Fibroblast of the aortic adventitia (primary cell): ENCODE results near the gene GPC5. TPM values are rescaled to one million over a fixed set of nuclear protein-coding genes. Genes with fewer than 3 reads are reported as not detected.

Experiments used
- DNase-seq: peaks from one replicate; pipeline ENCODE4 v3.0.0-alpha.2; 2010; ENCODE audit warnings: low read depth
- H3K4me3 ChIP-seq: 2 replicates; pipeline ENCODE4 v1.5.1; 2011; ENCODE audit warnings: low read depth, mild to moderate bottlenecking, control low read depth, low read length, moderate library complexity
- total RNA-seq: library from RNA; depleted of rRNA; stranded (reverse); fragments of >200 nt; gene quantifications from 2 replicates; pipeline ENCODE4 v1.2.3, GENCODE V29; 2012; ENCODE audit warnings: low replicate concordance
- TF ChIP-seq, protein P1 (sequence below): IDR thresholded peaks from 2 replicates; pipeline ENCODE4 v1.5.1; 2011; ENCODE audit warnings: mild to moderate bottlenecking, low read length, control low read depth, inconsistent platforms; ENCODE audit not compliant: insufficient read depth

GPC5 gene
- total RNA-seq, 1 donor = 0.18 TPM

DNA sequence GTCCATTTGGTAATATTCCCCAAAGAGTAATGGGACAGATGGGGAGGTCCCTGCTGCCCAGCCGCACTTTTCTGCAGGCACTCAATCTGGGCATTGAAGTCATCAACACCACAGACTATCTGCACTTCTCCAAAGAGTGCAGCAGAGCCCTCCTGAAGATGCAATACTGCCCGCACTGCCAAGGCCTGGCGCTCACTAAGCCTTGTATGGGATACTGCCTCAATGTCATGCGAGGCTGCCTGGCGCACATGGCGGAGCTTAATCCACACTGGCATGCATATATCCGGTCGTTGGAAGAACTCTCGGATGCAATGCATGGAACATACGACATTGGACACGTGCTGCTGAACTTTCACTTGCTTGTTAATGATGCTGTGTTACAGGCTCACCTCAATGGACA, 295.0 kb downstream of the GPC5 start:
- DNase-seq = no peak
- TF ChIP-seq, protein P1, sequence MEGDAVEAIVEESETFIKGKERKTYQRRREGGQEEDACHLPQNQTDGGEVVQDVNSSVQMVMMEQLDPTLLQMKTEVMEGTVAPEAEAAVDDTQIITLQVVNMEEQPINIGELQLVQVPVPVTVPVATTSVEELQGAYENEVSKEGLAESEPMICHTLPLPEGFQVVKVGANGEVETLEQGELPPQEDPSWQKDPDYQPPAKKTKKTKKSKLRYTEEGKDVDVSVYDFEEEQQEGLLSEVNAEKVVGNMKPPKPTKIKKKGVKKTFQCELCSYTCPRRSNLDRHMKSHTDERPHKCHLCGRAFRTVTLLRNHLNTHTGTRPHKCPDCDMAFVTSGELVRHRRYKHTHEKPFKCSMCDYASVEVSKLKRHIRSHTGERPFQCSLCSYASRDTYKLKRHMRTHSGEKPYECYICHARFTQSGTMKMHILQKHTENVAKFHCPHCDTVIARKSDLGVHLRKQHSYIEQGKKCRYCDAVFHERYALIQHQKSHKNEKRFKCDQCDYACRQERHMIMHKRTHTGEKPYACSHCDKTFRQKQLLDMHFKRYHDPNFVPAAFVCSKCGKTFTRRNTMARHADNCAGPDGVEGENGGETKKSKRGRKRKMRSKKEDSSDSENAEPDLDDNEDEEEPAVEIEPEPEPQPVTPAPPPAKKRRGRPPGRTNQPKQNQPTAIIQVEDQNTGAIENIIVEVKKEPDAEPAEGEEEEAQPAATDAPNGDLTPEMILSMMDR = no peak
- no peak overlapping the region for H3K4me3 ChIP-seq

DNA sequence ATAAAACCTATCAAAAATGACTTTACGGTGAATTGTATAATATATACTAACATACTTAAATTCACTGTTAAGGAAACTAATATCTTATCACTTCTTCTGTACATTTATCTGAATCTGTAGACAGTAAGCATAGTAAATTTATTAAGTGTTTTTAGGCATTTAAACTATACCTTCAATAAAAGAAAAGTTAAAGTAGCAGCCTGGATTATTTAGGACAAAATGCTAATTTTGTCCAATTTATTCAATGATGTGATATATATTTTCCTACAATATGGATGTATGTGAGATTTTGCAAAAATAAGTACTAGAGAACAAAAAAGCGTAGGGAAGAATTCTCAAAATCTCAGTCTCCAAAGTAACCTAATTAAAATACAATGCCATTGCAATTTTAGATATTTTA, 299.9 kb downstream of the GPC5 start:
- no peak for DNase-seq
- no peak overlapping the region for H3K4me3 ChIP-seq
- TF ChIP-seq, protein P1 = no peak

DNA sequence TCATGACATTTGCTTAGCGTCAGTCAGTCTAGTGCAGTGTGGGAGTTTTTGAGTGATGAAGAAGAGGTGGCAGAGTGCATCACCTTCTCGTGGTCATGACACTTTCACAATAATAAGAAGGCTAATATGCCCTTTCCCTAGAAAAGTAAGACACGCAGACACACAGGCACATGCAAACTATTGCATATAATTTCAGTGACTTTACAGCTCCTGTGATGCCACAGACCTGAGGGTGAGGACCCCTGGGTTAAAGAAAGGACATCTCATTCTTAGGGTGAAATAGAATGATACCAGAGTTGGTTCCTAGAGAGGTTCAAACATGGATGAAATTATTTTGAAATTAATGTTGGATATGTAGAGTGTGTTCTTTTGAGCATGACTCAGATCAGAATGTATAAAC, 300.3 kb downstream of the GPC5 start:
- no peak for DNase-seq
- H3K4me3 ChIP-seq = no peak overlapping the region
- TF ChIP-seq, protein P1 = no peak

- TF ChIP-seq, protein P1 = no peak
- no peak overlapping the region for H3K4me3 ChIP-seq
- no peak for DNase-seq
Measured at GRCh38 chr13:91699863-91700262, 301.4 kb downstream of the GPC5 start.

DNA sequence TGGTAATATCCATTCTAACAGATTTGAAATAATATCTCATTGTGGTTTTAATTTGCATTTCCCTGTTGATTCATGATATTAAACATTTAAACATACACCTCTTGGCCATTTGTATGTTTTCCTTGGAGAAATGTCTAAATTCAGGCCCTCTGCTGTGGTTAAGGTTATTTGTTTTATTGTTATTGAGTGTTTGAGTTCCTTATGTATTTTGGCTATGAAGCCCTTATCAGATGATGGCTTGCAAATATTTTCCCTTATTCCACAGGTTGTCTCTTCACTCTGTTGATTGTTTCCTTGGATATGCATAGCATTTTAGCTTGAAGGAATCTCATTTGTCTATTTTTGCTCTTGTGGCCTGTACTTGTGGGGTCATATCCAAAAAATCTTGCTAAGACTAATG, 303.6 kb downstream of the GPC5 start:
- TF ChIP-seq, protein P1 = no peak
- no peak overlapping the region for H3K4me3 ChIP-seq
- no peak for DNase-seq

- H3K4me3 ChIP-seq = no peak overlapping the region
- TF ChIP-seq, protein P1 = no peak
- no peak for DNase-seq
Measured at GRCh38 chr13:91702411-91702810, 304.0 kb downstream of the GPC5 start.

DNA sequence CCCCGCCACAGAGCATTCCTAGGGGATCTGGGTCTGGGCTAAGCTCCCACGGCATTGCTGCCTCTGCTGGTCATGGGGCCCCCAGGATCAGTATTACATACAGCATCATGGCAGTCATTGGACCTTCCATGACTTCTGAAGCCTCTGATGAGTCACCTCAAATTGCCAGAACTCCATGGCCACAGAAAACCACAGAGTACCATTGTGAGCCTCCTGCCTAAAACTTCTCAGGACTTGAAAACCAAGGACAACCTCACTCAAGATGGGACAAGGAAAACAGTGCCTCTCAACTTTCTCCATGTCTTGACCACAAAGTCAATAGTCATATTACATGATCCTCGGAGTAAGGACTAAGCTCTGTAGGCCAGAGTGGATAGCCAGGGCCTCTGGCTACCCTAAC, 306.0 kb downstream of the GPC5 start:
- TF ChIP-seq, protein P1 = no peak
- DNase-seq = no peak
- H3K4me3 ChIP-seq = no peak overlapping the region
